HG02840 (cell line): ENCODE data around the gene SCFD1.

ENCODE experiments used
- ATAC-seq: cut with Tn5 transposase; IDR thresholded peaks from one replicate; pipeline ENCODE4 v1.9.1; 2021; ENCODE audit warnings: mild to moderate bottlenecking, moderate library complexity, moderate number of reproducible peaks; ENCODE audit not compliant: unreplicated experiment, low FRiP score

SCFD1 gene

GRCh38 chr14:30751646-30752416 is 129.7 kb downstream of the SCFD1 start:
- ATAC-seq: no peak

GRCh38 chr14:30753452-30753851 is 131.3 kb downstream of the SCFD1 start:
- ATAC-seq: no peak

DNA sequence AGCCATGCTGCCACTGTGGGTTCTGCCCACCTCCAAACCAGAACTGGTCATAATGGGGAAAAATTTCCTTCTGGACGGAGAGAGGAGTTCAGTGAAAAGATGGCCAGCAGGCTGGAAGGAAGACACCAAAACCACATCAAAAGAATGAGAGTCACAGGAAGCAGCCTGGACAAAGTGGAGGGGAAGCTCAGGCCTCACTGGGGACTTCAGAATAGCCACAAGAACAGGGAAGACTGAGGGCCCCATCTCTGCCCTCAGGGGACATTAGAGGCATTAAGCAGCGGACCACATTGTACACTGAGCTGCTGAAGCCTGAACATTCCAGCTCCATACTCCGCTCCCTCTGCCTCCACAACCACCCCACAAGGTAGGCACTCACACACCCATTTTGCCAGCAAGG is 132.7 kb downstream of the SCFD1 start:
- no peak for ATAC-seq

DNA sequence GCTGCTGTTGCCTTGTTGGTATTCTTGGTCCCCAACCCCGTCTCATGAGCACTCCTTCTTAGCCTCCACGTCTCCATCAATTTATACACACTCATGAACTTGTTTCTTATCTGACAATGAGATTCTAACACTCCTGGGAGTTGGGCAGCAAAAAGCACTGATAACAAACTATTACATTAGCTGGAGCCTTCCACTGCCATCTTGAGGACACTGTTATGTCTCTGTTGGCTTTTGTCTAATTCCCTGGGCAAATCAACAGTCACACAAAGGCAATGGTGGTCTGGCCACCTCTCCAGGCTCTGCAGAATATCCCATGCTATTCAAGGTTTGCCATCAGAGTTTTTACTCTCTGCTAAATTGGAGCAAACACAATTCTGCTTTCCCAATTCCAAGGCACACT is 134.5 kb downstream of the SCFD1 start:
- no peak for ATAC-seq

GRCh38 chr14:30757082-30757481 is 135.0 kb downstream of the SCFD1 start:
- ATAC-seq: no peak

GRCh38 chr14:30759172-30760125 is 137.3 kb downstream of the SCFD1 start:
- ATAC-seq: no peak

DNA sequence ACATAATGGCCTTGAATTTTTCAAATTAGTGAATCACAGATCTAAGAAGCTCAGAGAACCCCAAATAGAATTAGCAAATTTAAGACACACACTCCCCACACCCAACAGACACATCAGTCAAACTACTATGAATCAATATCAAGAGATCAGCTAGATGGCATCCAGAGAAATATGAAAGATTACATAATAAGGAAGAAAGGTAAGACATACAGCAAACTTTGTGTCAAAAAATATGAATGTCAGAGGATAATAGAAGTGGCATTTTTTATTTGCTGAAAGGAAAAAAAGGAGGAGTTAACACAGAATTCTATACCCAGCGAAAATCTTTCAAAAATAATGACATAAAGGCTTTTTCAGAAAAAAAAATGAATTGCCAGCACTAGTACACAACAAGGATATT is 141.8 kb downstream of the SCFD1 start:
- ATAC-seq: no peak

DNA sequence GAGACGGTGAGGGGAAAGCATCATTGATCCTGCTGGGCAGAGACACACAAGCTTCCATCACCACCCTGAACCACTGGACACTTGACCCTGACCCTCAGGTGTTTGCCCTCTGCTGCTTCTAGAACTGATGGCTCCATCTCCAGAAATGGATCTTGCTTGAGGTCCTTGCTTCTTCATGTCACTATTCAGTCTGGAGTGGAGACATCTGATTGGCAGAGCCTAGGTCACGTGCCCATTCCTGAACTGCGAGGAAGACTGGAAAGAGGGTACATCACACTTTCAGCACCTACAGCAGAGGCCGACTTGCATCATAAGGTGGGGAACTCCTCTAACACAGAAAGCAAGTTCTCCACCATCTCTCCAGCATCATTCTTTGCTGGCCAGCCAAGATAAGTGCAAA is 145.5 kb downstream of the SCFD1 start:
- ATAC-seq: no peak

- ATAC-seq: no peak
These were observed 146.7 kb downstream of the SCFD1 start for GRCh38 chr14:30768791-30769190.

DNA sequence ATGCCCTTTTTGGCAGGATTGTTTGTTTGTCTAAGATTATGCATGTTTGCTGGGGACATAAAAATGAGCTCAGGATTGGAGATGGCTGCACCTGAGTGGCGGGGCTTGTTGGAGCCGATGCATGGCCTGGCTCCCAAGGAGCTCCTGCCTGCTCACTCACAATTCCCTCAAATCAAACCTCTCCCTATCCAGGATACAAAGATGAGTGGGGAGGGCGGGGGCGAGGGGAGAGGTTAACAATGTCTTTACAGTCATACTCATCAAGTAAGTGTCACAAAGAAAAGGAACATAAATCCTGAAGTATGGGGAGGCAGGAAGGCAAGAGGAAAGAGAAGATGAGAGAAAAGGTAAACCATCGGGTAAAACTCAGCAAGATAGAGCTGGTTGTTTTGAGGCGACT is 148.3 kb downstream of the SCFD1 start:
- no peak for ATAC-seq

- ATAC-seq: no peak
These were observed 149.5 kb downstream of the SCFD1 start for GRCh38 chr14:30771595-30771994.

DNA sequence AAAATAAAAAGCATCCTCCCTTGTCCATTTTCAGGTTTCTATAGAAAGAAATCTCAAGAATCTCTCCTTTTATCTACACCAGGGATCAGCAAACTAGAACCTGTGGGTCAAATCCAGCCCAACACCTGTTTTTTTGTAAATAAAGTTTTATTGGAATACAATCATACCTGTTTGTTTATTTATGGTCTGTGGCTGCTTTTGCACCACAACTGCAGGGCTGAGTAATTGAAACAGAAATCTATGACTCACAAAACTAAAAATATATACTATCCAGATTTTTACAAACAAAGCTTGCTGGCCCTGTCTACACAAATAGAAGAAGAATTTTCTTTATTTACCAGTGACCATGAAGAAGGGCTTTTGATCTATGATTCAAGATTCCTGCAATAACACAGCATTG is 157.1 kb downstream of the SCFD1 start:
- ATAC-seq: no peak
